Measurements from ENCODE around the gene IFNA5. TPM values are rescaled to one million over a fixed set of nuclear protein-coding genes. Genes with fewer than 3 reads are reported as not detected.
A peak's percentile ranks its signal among the peaks of the same experiment; 100 is the strongest.

The IFNA5 gene
- total RNA-seq, 1 donor from 2014 or later = not detected

DNA sequence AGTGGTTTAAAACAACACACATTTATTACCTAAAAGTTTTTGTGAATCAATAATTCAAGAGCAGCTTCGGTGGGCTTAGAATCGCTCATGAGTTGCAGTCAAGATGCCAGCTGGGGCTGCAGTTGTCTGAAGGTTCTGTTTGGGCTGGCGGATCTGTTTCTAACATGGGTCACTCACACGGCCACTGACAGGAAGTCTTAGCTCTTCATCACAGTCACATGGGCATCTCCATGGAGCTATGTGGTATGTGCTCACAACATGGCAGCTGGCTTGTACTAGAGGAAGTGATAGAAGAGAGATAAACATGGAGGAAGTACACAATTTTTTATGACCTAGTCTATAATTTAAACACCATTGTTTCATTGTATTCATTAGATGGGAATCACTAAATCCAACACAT lies 18.9 kb upstream of the IFNA5 start:
- Histone ChIP-seq H3K4me3 (ENCODE audit: insufficient read depth, low read depth, low read length) (no peak overlapping the region), H3K79me2 (ENCODE audit: insufficient read depth, low read length) (peaks cover 44% of the 10 kb centered on the region), H3K4me1 (ENCODE audit: insufficient read depth, low read length) (no peaks in the 10 kb centered on the region), H4K20me1 (ENCODE audit: insufficient read depth, low read length) (peaks cover 48% of the 10 kb centered on the region), H3K27me3 (ENCODE audit: insufficient read depth, low read length) (no peaks in the 10 kb centered on the region), H3K9me3 (ENCODE audit: insufficient read depth, low read depth, low read length) (no peaks in the 10 kb centered on the region), H3K9ac (ENCODE audit: low read length) (no peak overlapping the region), H2AFZ (ENCODE audit: low read depth, low read length) (no peak overlapping the region), H3K36me3 (ENCODE audit: insufficient read depth, low read length) (peaks cover 16% of the 10 kb centered on the region), H3K4me2 (ENCODE audit: low read length) (no peak overlapping the region), H3K27ac (ENCODE audit: low read depth, low read length) (no peak overlapping the region)
- Mint-ChIP-seq H3K4me3 (ENCODE audit: unreplicated experiment) (no peak overlapping the region), H3K9me3 (ENCODE audit: unreplicated experiment) (no peaks in the 10 kb centered on the region), H3K36me3 (ENCODE audit: low read depth, unreplicated experiment) (peaks cover 5% of the 10 kb centered on the region), H3K27ac (ENCODE audit: unreplicated experiment) (no peak overlapping the region), H3K27me3 (ENCODE audit: low read depth, unreplicated experiment) (no peaks in the 10 kb centered on the region), H3K4me1 (ENCODE audit: low read depth, unreplicated experiment) (peaks cover under 1% of the 10 kb centered on the region)
- DNase-seq (ENCODE audit: low read depth) = no peak
- TF ChIP-seq, protein P1, sequence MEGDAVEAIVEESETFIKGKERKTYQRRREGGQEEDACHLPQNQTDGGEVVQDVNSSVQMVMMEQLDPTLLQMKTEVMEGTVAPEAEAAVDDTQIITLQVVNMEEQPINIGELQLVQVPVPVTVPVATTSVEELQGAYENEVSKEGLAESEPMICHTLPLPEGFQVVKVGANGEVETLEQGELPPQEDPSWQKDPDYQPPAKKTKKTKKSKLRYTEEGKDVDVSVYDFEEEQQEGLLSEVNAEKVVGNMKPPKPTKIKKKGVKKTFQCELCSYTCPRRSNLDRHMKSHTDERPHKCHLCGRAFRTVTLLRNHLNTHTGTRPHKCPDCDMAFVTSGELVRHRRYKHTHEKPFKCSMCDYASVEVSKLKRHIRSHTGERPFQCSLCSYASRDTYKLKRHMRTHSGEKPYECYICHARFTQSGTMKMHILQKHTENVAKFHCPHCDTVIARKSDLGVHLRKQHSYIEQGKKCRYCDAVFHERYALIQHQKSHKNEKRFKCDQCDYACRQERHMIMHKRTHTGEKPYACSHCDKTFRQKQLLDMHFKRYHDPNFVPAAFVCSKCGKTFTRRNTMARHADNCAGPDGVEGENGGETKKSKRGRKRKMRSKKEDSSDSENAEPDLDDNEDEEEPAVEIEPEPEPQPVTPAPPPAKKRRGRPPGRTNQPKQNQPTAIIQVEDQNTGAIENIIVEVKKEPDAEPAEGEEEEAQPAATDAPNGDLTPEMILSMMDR (IDR thresholded peaks at IDR 0.05; ENCODE audit: insufficient read depth, low read depth, low read length) = no peak
- TF ChIP-seq EZH2 (IDR thresholded peaks at IDR 0.05; ENCODE audit: insufficient read depth, low read length) = no peak
- no peak for FAIRE-seq

DNA sequence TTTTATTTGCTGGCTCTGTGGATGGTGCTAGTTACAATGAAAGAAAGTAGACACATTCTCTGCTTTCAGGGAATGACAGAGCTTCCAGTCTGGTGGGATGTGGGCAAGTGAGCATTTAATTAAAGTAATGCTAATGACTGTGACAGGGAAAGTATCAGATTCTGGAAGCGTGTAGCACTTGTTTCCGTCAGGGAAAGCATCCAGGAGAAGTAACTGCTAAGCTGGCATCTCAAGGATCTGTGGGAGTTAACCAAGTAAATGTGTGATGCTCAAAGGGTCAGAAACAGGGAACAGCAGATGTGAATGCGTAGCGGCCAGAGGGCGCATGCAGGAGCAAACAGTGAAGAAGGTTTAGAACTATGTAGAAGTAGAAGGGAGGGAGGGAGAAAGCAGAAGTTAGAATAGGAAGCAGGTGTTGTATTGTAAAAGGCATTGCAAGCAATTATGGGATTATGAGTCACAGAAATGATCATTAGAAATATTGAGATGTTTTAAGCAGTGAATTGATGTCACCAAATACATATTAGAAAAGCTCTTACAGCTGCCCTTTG lies 17.9 kb upstream of the IFNA5 start:
- Mint-ChIP-seq H3K36me3 (ENCODE audit: low read depth, unreplicated experiment) (peaks cover 5% of the 10 kb centered on the region), H3K4me1 (ENCODE audit: low read depth, unreplicated experiment) (peaks cover 3% of the 10 kb centered on the region), H3K27me3 (ENCODE audit: low read depth, unreplicated experiment) (no peaks in the 10 kb centered on the region), H3K4me3 (ENCODE audit: unreplicated experiment) (no peak overlapping the region), H3K9me3 (ENCODE audit: unreplicated experiment) (no peaks in the 10 kb centered on the region), H3K27ac (ENCODE audit: unreplicated experiment) (no peak overlapping the region)
- no peak overlapping the region for H3K9ac ChIP-seq (ENCODE audit: low read length)
- H3K79me2 ChIP-seq (ENCODE audit: insufficient read depth, low read length) = peaks cover 33% of the 10 kb centered on the region
- H3K27ac ChIP-seq (ENCODE audit: low read depth, low read length) = no peak overlapping the region
- H3K4me1 ChIP-seq (ENCODE audit: insufficient read depth, low read length) = no peaks in the 10 kb centered on the region
- DNase-seq (ENCODE audit: low read depth) (no peak), FAIRE-seq (peak; percentile 26)
- H3K36me3 ChIP-seq (ENCODE audit: insufficient read depth, low read length) = peaks cover 16% of the 10 kb centered on the region
- H2AFZ ChIP-seq (ENCODE audit: low read depth, low read length) = no peak overlapping the region
- TF ChIP-seq, protein P1 (IDR thresholded peaks at IDR 0.05; ENCODE audit: insufficient read depth, low read depth, low read length) = no peak
- TF ChIP-seq EZH2 (IDR thresholded peaks at IDR 0.05; ENCODE audit: insufficient read depth, low read length) = no peak
- no peak overlapping the region for H3K4me3 ChIP-seq (ENCODE audit: insufficient read depth, low read depth, low read length)
- no peaks in the 10 kb centered on the region for H3K27me3 ChIP-seq (ENCODE audit: insufficient read depth, low read length)
- no peak overlapping the region for H3K4me2 ChIP-seq (ENCODE audit: low read length)
- H3K9me3 ChIP-seq (ENCODE audit: insufficient read depth, low read depth, low read length) = no peaks in the 10 kb centered on the region
- H4K20me1 ChIP-seq (ENCODE audit: insufficient read depth, low read length) = peaks cover 37% of the 10 kb centered on the region

DNA sequence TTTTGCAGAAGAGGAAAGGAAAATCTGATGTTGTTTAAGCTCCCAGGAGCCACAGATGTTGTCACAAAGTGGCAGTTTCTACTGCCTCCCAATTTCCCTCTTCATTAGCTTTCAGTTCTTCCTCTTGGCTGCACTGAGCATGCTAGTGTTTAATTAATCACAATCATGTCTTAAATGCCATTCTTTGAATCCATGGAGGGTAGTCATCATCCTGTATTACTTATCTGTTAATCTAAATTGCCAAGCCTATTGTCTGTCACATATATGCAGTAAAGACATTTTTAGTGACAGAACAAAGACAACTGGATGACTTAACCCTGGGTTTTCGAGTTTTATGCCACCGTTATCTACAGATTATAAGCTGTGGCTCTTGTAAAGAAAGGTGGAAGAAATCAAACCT lies 15.4 kb upstream of the IFNA5 start:
- H4K20me1 ChIP-seq (ENCODE audit: insufficient read depth, low read length) = peaks cover 14% of the 10 kb centered on the region
- no peak overlapping the region for H3K27ac ChIP-seq (ENCODE audit: low read depth, low read length)
- Mint-ChIP-seq H3K27ac (ENCODE audit: unreplicated experiment) (no peak overlapping the region), H3K4me1 (ENCODE audit: low read depth, unreplicated experiment) (peaks cover 3% of the 10 kb centered on the region), H3K4me3 (ENCODE audit: unreplicated experiment) (no peak overlapping the region), H3K36me3 (ENCODE audit: low read depth, unreplicated experiment) (peaks cover 5% of the 10 kb centered on the region), H3K9me3 (ENCODE audit: unreplicated experiment) (no peaks in the 10 kb centered on the region), H3K27me3 (ENCODE audit: low read depth, unreplicated experiment) (peaks cover 6% of the 10 kb centered on the region)
- no peak overlapping the region for H3K4me3 ChIP-seq (ENCODE audit: insufficient read depth, low read depth, low read length)
- H3K4me2 ChIP-seq (ENCODE audit: low read length) = no peak overlapping the region
- H3K79me2 ChIP-seq (ENCODE audit: insufficient read depth, low read length) = peaks cover 9% of the 10 kb centered on the region
- H3K4me1 ChIP-seq (ENCODE audit: insufficient read depth, low read length) = no peaks in the 10 kb centered on the region
- H3K9me3 ChIP-seq (ENCODE audit: insufficient read depth, low read depth, low read length) = no peaks in the 10 kb centered on the region
- no peaks in the 10 kb centered on the region for H3K27me3 ChIP-seq (ENCODE audit: insufficient read depth, low read length)
- TF ChIP-seq EZH2 (IDR thresholded peaks at IDR 0.05; ENCODE audit: insufficient read depth, low read length) = no peak
- TF ChIP-seq, protein P1 (IDR thresholded peaks at IDR 0.05; ENCODE audit: insufficient read depth, low read depth, low read length) = no peak
- FAIRE-seq (no peak), DNase-seq (ENCODE audit: low read depth) (no peak)
- no peak overlapping the region for H2AFZ ChIP-seq (ENCODE audit: low read depth, low read length)
- no peak overlapping the region for H3K9ac ChIP-seq (ENCODE audit: low read length)
- peaks cover 11% of the 10 kb centered on the region for H3K36me3 ChIP-seq (ENCODE audit: insufficient read depth, low read length)

All from astrocyte (in vitro differentiated cells and primary cell).